ENCODE data around the gene AKR7A3.

GRCh38 chr1:19315378-19316198, 27.0 kb upstream of the AKR7A3 start:
- TF ChIP-seq EZH2 (IDR thresholded peaks at IDR 0.05; ENCODE audit: insufficient read depth, low read length) (no peak), CTCF (IDR thresholded peaks at IDR 0.05; ENCODE audit: insufficient read depth, low read depth, low read length) (no peak)

Measured in astrocyte (in vitro differentiated cells and primary cell).